ENCODE measurements around the gene RAB41.
"Not testable (repeated sequence)": the region's sequence is repeated elsewhere in the genome, so short reads cannot be mapped to it uniquely, and the experiment has no call there.

Gene RAB41

DNA sequence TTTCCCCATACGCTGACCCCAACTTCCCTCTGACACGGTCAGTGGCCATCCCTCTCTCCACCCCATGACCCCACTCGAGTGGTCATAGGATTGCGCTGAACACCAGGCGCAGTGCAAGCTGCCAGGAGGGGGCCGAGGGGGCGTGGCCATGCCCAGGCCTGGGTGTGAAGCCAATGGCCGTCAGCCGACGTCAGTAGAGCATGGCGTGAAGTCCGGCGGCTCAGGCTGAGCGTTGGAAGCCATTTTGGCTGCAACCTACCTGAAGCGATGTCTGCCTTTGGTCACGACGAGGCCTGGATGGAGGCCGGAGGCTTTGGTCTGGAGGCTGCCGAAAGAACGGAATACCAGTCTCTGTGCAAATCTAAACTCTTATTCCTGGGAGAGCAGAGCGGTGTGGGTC is at the start of gene RAB41:
RAB41 (plus strand) TSS at position 222 of the 400 bp plus-strand sequence; CDS start at position 268, 46 bp downstream.
- no peak for DNase-seq (ENCODE audit: low read depth in 2 of 2)

DNA sequence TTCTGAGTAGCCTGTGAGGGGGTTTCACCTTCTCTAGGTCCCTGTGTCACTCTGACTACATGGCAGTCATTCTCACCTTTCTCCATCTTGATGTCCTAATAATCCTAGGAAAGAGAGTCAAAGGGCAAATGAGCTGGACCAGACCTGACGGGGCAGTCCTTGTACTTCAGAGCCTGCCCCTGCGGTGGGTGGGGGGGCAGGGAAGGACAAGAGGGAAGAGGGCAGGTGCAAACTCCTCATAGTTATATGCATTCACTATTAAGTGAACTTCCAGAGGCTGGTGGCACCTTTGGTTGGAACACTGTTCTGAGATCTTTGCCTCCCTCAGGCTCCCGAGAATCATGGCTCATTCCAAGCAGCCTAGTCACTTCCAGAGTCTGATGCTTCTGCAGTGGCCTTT is 47.6 kb upstream of the RAB41 start, which contains the start of gene AWAT1:
AWAT1 (plus strand) TSS at position 301 of the 400 bp plus-strand sequence; CDS start at position 342, 41 bp downstream.
- no peak for DNase-seq (ENCODE audit: low read depth in 2 of 2)

DNA sequence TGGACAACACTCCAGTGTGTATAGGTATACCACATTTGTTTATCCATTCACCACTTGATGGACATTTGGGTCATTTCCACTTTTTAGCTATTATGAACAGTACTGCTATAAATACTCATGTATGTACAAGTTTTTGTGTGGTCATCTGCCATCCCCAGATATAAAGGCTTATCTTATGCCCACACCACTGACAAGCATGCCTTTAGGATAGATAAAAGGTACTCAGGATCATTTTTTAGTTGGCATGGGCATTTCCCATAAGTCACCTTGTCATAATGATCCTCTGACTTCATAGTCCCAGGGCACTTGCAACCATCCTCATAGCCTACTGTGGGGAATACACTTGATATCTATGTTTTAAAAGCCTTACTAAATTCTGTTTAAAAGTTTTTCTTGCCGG is 41.2 kb upstream of the RAB41 start:
- DNase-seq (ENCODE audit: low read depth in 2 of 2): no peak

GRCh38 chrX:70241501-70241900 is 40.5 kb upstream of the RAB41 start:
- DNase-seq (ENCODE audit: low read depth in 2 of 2): no peak

- DNase-seq (ENCODE audit: low read depth in 2 of 2): not testable (repeated sequence)
Observed at GRCh38 chrX:70243601-70244000, 38.4 kb upstream of the RAB41 start.

DNA sequence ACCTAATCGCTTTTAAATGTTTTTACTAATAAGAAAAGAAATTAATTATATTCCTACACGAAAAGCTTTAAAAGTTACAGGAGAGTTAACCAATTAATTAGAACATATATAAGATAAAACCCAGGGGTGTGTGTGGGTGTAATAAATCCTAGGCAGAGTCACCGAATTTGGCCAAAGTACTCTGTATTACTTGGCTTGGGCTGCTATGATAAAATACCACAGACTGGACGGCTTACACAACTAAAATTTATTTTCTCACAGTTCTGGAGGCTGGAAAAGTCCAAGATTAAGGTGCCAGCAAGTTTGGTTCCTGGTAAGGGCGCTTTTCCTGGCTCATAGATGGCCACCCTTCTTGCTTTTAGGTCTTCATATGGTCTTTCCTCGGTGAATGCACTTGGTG is 37.1 kb upstream of the RAB41 start:
- no peak for DNase-seq (ENCODE audit: low read depth in 2 of 2)

- DNase-seq (ENCODE audit: low read depth in 2 of 2): no peak
Observed at GRCh38 chrX:70247252-70247651, 34.7 kb upstream of the RAB41 start.

GRCh38 chrX:70252491-70252890 is 29.5 kb upstream of the RAB41 start:
- no peak for DNase-seq (ENCODE audit: low read depth in 2 of 2)

GRCh38 chrX:70253377-70254062 is 28.5 kb upstream of the RAB41 start:
- DNase-seq (ENCODE audit: low read depth in 2 of 2): no peak

DNA sequence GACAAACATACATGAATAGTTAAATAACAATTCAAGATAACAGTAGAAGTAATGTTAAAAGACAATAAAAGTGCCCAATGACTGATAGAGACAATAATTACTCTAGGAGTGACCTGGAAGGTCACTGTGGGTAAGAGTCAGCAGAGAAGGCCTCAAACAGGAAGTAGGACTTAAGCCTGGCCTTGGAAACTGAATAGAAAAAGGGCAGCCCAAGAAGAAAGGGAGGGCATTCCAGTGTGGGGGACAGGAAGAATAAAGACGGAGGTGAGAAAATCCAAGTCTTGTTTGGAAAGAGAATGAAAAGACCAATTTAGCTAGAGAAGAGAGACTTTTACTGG is 27.9 kb upstream of the RAB41 start:
- DNase-seq (ENCODE audit: low read depth in 2 of 2): no peak

DNA sequence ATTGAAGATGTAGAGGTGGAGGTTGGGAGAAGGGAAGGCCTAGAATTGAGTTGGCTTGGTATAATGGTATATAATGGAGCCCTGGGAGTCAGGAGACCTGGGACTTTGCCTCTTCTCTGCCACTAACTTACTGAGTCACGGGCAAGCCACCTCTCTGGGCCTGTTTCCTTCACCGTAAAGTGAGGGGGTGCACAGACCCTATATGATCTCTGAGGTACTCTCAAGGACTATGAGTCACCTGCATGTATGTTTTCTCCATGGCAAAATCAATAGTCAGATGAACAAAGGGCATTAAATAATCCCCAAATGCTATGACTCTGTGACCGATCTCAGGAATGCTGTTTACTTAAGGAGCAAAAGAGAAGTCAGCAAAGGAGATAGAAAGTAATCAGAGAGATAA is 27.1 kb upstream of the RAB41 start:
- DNase-seq (ENCODE audit: low read depth in 2 of 2): no peak

DNA sequence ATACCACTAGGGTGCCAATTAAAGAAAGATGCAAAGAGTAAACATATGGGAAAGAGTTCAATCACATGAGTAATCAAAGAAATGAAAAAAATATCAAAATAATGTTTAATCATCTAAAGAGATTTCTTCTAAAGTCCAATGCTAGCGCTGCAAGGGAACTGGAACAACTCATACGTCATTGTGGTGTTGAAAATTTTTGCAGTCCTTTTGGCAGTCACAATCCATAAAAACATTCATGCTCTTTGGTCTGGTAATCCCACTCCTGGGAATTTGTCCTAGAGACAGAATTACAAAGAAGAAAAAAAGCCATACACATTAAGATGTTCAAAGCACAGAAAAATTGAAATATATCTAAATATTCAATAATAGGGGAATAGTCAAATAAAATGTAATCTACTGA is 26.5 kb upstream of the RAB41 start:
- DNase-seq (ENCODE audit: low read depth in 2 of 2): no peak

DNA sequence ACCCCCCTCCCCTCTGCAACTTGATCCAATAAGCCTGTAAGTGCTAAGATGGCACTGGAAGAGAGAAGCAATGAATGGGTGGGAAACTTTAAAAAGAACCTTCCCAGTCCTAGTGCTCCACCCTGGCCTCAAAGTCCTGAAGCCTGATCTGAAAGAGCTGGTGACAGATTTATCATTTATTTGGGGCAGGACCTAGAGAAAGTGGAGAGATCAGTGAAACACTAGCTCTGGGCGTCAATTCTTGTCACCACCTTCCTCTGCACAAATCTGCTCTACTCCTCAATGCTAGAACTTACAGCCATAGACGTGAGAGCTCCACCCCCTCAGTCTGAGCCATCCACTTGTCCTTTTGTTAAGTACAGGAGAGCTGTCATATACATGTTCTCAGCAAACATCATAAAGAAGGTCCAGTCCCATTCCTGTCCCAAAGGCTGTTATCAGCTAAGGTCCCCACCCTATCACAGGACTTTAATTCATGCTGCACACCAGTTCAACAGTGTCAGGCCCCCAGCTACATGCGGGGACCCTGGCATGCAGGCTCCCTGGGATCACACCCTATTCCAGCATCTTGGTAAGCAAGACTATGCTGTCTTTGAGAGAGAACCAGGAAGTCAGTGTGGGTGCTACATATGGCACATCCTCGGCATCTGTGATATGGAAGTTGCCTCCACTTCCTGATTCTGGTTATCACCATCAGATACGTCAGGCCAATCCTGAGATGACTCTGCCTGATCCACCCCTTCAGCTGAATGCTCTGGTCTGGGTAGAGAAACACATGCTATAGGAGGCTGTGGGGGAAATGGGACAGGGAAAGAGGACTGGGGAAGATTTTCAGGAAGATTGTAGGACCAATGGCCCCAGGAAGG is 24.3 kb upstream of the RAB41 start:
- no peak for DNase-seq (ENCODE audit: low read depth in 2 of 2)

DNA sequence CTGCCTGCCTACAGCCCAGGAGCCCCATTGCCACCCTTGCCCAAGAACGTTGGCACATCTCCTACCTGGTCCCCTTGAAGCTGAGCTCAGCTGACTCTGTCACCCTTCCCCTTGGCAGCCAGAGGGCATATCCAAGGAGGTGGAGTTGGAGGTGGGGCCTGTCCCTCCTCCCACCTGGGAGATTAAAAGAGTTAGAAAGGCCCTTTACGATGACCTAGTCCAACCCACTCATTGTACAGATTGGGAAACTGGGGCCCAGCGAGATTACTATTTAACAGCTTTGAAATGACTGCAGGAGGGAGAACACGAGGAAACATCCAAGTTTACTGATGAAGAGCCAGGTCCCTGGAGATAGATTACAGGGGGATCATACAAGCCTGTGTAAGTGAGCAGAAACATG is 21.9 kb upstream of the RAB41 start, which contains the start of gene P2RY4:
P2RY4 (minus strand) TSS at position 101 of the 400 bp plus-strand sequence. CDS start 580 bp downstream, outside the sequence.
- DNase-seq (ENCODE audit: low read depth in 2 of 2): no peak

- no peak for DNase-seq (ENCODE audit: low read depth in 2 of 2)
Observed at GRCh38 chrX:70262952-70263567, 18.9 kb upstream of the RAB41 start.

DNA sequence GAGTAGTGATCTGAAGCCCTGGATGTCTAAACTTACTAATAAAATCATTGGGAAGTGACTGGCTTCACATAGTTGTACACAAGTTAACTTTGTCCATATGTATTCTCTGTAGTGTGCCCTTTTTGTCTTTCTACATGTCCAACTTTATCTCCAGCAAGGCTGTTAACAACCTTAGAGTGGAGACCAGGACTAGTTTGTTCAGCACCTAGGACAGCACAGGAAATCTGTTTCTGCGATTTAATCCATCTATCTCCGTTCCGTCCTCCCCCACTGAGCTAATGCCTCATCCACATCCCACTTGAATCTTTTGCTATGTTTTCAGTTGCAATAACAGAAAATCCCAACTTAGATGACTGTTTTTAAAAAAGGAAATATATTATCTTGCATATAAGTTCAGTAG is 17.2 kb upstream of the RAB41 start:
- no peak for DNase-seq (ENCODE audit: low read depth in 2 of 2)

GRCh38 chrX:70268034-70268433 is 13.9 kb upstream of the RAB41 start, which contains the start of gene ARR3:
Gene ARR3, plus strand, starts transcription at chrX:70268334. Its CDS starts 1,052 bp downstream, at chrX:70269386.
- DNase-seq (ENCODE audit: low read depth in 2 of 2): no peak

GRCh38 chrX:70274029-70274428 is 7.9 kb upstream of the RAB41 start:
- DNase-seq (ENCODE audit: low read depth in 2 of 2): not testable (repeated sequence)

GRCh38 chrX:70279081-70279480 is 2.9 kb upstream of the RAB41 start:
- no peak for DNase-seq (ENCODE audit: low read depth in 2 of 2)

GRCh38 chrX:70280573-70280972 is 1.4 kb upstream of the RAB41 start:
- no peak for DNase-seq (ENCODE audit: low read depth in 2 of 2)

DNA sequence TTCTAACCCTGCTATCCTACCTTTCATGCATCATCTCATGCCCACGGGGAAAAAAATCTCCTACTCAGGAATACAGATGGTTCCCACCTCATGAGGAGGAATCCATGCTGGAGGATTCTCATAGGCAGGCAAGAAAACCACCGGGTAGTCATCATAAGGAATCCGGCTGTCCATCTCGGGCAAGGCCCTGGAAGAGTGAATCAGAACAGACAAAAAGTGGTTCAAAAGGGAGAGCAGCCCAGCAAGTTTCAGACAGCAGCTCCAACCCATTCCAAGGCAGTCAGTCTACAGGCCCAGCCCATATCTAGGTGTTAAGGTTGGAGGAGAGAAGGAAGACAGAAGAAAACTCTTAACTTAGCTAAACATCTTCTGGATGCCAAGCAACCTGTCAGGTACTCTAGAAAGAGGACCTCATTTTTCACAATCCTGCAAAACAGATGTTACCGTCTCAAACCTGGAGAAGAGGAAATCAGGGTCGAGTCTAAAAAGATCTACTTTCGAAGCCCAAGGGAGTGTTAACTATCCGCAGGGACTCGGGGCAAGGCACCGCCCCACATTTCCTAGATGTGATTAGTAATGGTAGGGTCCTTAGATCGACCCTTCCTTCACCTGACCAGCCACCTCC is 7.3 kb downstream of the RAB41 start:
- DNase-seq (ENCODE audit: low read depth in 2 of 2): no peak
